ENCODE data around the gene PNPLA6. TPM values are rescaled to one million over a fixed set of nuclear protein-coding genes. Genes with fewer than 3 reads are reported as not detected.

Gene PNPLA6
- total RNA-seq, 6 experiments from 2014 or later, result 38.7 to 61.8 (median 46.5) TPM

DNA sequence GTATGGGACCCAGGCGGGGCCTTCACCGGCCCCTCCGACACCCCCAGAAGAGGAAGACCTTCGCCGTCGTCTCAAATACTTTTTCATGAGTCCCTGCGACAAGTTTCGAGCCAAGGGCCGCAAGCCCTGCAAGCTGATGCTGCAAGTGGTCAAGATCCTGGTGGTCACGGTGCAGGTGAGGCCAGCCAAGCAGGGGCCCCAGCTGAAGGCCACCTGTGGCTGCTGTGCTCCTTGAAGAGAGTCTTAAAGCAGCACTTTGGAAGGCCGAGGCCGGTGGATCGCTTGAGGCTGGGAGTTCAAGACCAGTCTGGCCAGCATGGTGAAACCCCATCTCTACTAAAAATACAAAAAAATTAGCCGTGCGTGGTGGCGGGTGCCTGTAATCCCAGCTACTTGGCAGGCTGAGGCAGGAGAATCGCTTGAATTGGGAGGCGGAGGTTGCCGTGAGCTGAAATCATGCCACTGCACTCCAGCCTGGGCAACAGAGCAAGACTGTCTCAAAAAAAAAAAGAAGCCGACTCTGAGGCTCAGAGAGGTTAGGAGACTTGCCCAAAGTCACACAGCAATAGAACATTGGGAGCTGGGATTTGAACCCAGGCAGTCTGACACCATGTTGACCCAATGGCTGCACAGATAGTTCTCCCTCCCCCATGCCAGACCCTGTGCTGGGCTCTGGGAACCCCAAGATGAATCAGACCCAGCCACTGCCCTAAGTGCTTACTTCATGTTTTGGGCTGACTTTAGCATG lies 10.4 kb upstream of the PNPLA6 start:
- peaks cover 0 to 27% (median 11%) of the 10 kb centered on the region in 4 donors for H3K4me1 ChIP-seq
- no peak overlapping the region for H3K4me3 ChIP-seq
- no peaks in the 10 kb centered on the region for H3K27me3 ChIP-seq
- H3K9me3 ChIP-seq, result no peaks in the 10 kb centered on the region
- 97% methylated on average over 12 of the region's 20 CpGs for WGBS (ENCODE audit: insufficient coverage, low coverage, low lambda C conversion rate, missing lambda C conversion rate)
- peaks cover 0 to 7% (median 0%) of the 10 kb centered on the region in 4 donors for H3K36me3 ChIP-seq
- intact Hi-C loops (cut with DNase I), result no loop called here
- DNase-seq (no peak), ATAC-seq (no peak)
- H3K27ac ChIP-seq, result no peak overlapping the region
- TF ChIP-seq, protein P1, sequence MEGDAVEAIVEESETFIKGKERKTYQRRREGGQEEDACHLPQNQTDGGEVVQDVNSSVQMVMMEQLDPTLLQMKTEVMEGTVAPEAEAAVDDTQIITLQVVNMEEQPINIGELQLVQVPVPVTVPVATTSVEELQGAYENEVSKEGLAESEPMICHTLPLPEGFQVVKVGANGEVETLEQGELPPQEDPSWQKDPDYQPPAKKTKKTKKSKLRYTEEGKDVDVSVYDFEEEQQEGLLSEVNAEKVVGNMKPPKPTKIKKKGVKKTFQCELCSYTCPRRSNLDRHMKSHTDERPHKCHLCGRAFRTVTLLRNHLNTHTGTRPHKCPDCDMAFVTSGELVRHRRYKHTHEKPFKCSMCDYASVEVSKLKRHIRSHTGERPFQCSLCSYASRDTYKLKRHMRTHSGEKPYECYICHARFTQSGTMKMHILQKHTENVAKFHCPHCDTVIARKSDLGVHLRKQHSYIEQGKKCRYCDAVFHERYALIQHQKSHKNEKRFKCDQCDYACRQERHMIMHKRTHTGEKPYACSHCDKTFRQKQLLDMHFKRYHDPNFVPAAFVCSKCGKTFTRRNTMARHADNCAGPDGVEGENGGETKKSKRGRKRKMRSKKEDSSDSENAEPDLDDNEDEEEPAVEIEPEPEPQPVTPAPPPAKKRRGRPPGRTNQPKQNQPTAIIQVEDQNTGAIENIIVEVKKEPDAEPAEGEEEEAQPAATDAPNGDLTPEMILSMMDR (IDR thresholded peaks at IDR 0.05), result no peak

DNA sequence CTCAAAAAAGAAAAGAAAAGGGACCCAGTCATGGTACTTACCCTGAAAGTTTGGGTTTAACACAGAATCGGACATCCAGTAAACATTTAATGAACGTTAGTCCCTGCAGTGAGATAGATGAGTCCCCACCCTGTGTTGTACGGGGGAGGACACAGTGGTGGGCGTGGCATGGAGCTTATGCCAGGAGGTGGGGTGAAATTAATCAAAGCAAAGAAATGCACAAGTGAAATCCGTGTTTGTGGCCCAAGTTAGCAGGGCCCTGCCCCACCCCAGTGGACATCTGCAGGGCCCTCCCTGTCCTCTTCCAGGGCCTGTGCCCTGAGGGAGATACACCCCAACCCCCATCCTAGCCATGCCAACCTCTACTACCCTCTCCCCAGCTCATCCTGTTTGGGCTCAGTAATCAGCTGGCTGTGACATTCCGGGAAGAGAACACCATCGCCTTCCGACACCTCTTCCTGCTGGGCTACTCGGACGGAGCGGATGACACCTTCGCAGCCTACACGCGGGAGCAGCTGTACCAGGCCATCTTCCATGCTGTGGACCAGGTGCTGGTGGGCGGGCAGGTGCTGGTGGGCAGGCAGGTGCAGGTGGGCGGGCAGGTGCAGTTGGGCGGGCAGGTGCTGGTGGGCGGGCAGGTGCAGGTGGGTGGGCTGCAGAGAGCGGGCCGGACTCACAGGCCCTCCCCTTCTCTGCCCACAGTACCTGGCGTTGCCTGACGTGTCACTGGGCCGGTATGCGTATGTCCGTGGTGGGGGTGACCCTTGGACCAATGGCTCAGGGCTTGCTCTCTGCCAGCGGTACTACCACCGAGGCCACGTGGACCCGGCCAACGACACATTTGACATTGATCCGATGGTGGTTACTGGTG lies 9.2 kb upstream of the PNPLA6 start:
- ATAC-seq (no peak), DNase-seq (peak in 1 of 3 donors; percentile 25)
- Histone ChIP-seq H3K9me3 (no peaks in the 10 kb centered on the region), H3K36me3 (peaks cover 0 to 10% (median 0%) of the 10 kb centered on the region in 4 donors), H3K27me3 (no peaks in the 10 kb centered on the region), H3K27ac (no peak overlapping the region), H3K4me1 (peaks cover 0 to 18% (median 8%) of the 10 kb centered on the region in 4 donors), H3K4me3 (no peak overlapping the region)
- 73% methylated on average over 4 of the region's 31 CpGs for WGBS (ENCODE audit: insufficient coverage, low coverage, low lambda C conversion rate, missing lambda C conversion rate)
- TF ChIP-seq POLR2A (IDR thresholded peaks at IDR 0.05), result no peak
- TF ChIP-seq, protein P1 (IDR thresholded peaks at IDR 0.05), result no peak
- intact Hi-C loops (cut with DNase I), result no loop called here

DNA sequence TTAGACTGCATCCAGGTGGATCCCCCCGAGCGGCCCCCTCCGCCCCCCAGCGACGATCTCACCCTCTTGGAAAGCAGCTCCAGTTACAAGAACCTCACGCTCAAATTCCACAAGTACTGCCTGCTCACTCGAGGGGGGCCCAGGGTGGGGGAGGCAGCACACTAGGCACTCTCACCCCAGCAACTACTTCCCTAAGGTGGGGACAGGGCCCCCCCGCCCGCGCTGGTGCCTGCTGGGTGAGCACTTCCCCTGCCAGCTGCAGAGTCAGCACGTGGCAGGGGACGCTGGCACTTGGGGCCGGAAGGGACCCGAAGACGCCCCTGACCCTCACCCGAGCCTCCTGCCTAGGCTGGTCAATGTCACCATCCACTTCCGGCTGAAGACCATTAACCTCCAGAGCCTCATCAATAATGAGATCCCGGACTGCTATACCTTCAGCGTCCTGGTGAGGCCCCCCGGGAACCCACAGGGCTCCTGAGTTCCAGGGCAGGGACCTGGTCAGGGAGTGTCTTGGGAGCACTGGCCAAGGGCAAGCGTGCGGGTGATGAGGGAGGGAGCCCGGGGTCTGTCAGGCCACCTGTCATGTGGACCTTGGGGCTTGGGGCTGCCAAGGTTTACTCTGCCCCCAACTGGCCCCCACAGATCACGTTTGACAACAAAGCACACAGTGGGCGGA lies 7.9 kb upstream of the PNPLA6 start:
- DNase-seq, result peak in 2 of 3 donors; percentile 53 to 54

DNA sequence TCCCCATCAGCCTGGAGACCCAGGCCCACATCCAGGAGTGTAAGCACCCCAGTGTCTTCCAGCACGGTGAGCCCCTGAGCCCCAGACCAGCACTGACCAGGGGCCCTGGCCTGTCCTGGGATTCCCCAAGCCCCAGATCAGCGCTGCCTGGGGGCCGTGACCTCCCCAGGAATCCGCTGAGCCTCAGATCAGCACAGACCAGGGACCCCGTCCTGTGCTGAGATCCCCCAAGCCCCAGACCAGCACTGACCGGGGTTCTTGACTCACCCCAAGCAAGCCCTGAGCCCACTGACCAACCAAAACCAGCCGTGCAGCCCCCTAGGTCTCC lies 7.4 kb upstream of the PNPLA6 start:
- DNase-seq, result no peak
- Histone ChIP-seq H3K27ac (no peak overlapping the region), H3K4me3 (no peak overlapping the region), H3K9me3 (no peaks in the 10 kb centered on the region), H3K36me3 (peaks cover 0 to 10% (median 0%) of the 10 kb centered on the region in 4 donors), H3K4me1 (peaks cover 0 to 5% (median 3%) of the 10 kb centered on the region in 4 donors), H3K27me3 (no peaks in the 10 kb centered on the region)
- intact Hi-C loops (cut with DNase I), result no loop called here
- no peak for ATAC-seq
- WGBS (ENCODE audit: insufficient coverage, low coverage, low lambda C conversion rate, missing lambda C conversion rate), result 90% methylated on average over 2 of the region's 7 CpGs
- TF ChIP-seq, protein P1 (IDR thresholded peaks at IDR 0.05), result no peak
- no peak for TF ChIP-seq POLR2A (IDR thresholded peaks at IDR 0.05)

More for the DNA sequence above, 7.9 kb upstream of the PNPLA6 start:
- 20% methylated on average over 1 of the region's 25 CpGs for WGBS (ENCODE audit: insufficient coverage, low coverage, low lambda C conversion rate, missing lambda C conversion rate)
- Histone ChIP-seq H3K4me1 (peaks cover 0 to 9% (median 3%) of the 10 kb centered on the region in 4 donors), H3K4me3 (no peak overlapping the region), H3K27me3 (no peaks in the 10 kb centered on the region), H3K9me3 (no peaks in the 10 kb centered on the region), H3K27ac (no peak overlapping the region), H3K36me3 (peaks cover 0 to 10% (median 0%) of the 10 kb centered on the region in 4 donors)
- TF ChIP-seq POLR2A (IDR thresholded peaks at IDR 0.05), result no peak
- TF ChIP-seq, protein P1 (IDR thresholded peaks at IDR 0.05), result no peak
- ATAC-seq, result peak; percentile 30 to 52 (median 40)
- intact Hi-C loops (cut with DNase I), result no loop called here

Data from right lobe of liver (tissue), 6 donors.